Activated CD4-positive, alpha-beta T cell treated with anti-CD3 and anti-CD28 coated beads, Interleukin-2, amount 10 ng/mL, durations not matched to agents 24 days and 14 days (primary cell): ENCODE results near the gene CYTH3. TPM values are rescaled to one million over a fixed set of nuclear protein-coding genes. Genes with fewer than 3 reads are reported as not detected.
"Not testable (repeated sequence)": the region's sequence is repeated elsewhere in the genome, so short reads cannot be mapped to it uniquely, and the experiment has no call there.

Source experiments
- DNase-seq: peaks from one replicate; pipeline ENCODE4 v3.0.0; 2022
- H3K27ac Mint-ChIP-seq: one replicate; pipeline ENCODE4 v1.8.0; 2022; ENCODE audit warnings: mild to moderate bottlenecking, mixed read lengths
- H3K27me3 Mint-ChIP-seq: one replicate; pipeline ENCODE4 v1.8.0; 2022; ENCODE audit warnings: mixed read lengths
- H3K36me3 Mint-ChIP-seq: one replicate; pipeline ENCODE4 v1.8.0; 2022; ENCODE audit warnings: low read depth, mild to moderate bottlenecking, mixed read lengths
- H3K4me1 Mint-ChIP-seq: one replicate; pipeline ENCODE4 v1.8.0; 2021; ENCODE audit warnings: mixed read lengths
- H3K4me3 Mint-ChIP-seq: one replicate; pipeline ENCODE4 v1.8.0; 2022; ENCODE audit warnings: mild to moderate bottlenecking, moderate library complexity, mixed read lengths
- H3K9me3 Mint-ChIP-seq: one replicate; pipeline ENCODE4 v1.8.0; 2021; ENCODE audit warnings: mixed read lengths
- intact Hi-C: fragments of 100-400 bp; cut with micrococcal nuclease; formaldehyde crosslinking; loops from one replicate; pipeline ENCODE4 v1.15.1; 2023
- total RNA-seq: library from RNA; stranded (reverse); gene quantifications from 2 replicates; pipeline ENCODE4 v1.2.3, GENCODE V29; 2022

The CYTH3 gene
- total RNA-seq, 1 donor from 2014 or later = 0.65 TPM

DNA sequence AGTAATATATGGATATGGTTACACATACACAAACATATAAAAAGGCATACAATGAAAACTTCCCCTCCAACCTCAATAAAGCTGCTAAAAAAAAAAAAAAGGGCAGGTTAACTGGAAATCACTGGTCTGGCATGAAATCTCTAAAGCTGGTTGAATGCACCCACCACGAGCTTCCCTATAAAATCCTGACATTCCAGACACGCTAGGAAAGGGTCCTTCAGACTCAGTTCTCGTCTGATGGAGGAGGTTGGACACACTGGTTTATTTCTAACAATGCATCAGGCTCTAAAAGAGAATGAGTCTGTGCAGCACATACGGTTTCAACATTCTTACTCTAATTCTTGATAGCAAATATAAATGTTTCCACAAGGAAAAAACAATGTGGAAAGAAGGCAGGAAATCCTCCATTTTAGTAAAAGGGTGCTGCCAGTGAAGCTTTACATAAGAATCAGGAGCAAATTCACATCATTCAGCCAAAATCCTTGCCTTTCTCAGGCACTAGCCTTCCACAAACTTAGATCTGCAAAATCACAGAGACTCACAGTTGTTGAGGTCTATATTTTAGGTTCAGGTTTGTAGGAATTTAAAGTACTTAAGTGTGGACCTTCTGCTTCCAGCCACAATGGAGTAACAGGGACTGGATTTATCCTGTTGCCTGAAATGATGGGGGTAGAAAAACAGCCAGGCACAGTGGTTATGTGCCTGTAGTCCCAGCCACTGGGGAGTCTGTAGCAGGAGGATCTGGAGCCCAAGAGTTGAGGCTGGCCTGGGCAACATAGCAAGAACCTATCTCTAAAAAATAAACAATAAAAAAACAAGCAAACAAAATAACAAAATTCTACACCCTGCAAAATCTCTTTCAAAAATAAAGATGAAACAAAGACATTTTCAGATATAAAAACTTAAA is 73.5 kb downstream of the CYTH3 start:
- Mint-ChIP-seq H3K27ac (no peak overlapping the region), H3K4me3 (no peak overlapping the region), H3K27me3 (peaks cover 22% of the 10 kb centered on the region), H3K36me3 (no peaks in the 10 kb centered on the region), H3K4me1 (no peaks in the 10 kb centered on the region), H3K9me3 (no peaks in the 10 kb centered on the region)
- no peak for DNase-seq
- intact Hi-C loops = loop anchor here (1.0 kb wide), 1 partner anchor 18 kb away; no protein-coding TSS in a partner anchor

DNA sequence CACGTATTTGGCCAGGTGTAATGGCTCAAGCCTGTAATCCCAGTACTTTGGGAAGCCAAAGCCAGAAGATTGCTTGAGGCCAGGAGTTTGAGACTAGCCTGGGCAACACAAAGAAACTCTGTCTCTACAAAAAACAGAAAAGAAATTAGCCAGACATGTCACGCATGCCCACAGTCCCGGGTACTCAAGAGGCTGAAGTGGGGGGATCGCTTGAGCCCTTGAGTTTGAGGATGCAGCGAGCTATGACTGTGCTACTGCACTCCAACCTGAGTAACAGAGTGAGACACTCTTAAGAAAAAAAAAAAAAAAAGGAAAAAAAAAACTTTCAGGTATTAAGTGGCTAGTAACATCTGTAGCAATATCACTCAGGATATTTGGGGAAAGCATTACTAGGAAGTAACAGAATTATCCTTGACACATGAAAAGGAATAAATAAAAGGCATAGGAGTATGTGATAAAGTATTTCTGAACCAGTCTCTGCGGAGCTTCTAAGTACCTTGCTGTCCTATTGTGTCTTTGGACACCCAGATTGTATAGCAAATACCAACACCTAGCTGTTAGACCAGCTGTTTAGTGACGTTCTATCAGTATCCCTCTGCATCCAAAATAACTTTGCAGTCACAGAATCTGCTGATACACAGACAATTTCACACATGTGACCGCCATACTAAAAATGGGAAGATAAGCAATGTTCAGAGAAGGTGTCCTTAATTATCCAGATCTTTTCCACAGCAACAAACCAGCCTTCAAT is 74.4 kb downstream of the CYTH3 start:
- no peak for DNase-seq
- no peak overlapping the region for H3K27ac Mint-ChIP-seq
- H3K36me3 Mint-ChIP-seq = no peaks in the 10 kb centered on the region
- no peaks in the 10 kb centered on the region for H3K9me3 Mint-ChIP-seq
- no peak overlapping the region for H3K4me3 Mint-ChIP-seq
- no peaks in the 10 kb centered on the region for H3K4me1 Mint-ChIP-seq
- H3K27me3 Mint-ChIP-seq = peaks cover 20% of the 10 kb centered on the region
- intact Hi-C loops = no loop called here

GRCh38 chr7:6193709-6194108 is 78.7 kb downstream of the CYTH3 start:
- H3K4me1 Mint-ChIP-seq = no peaks in the 10 kb centered on the region
- no peaks in the 10 kb centered on the region for H3K36me3 Mint-ChIP-seq
- H3K27me3 Mint-ChIP-seq = peaks cover 11% of the 10 kb centered on the region
- no peak for DNase-seq
- intact Hi-C loops = no loop called here
- no peaks in the 10 kb centered on the region for H3K9me3 Mint-ChIP-seq
- no peak overlapping the region for H3K4me3 Mint-ChIP-seq
- no peak overlapping the region for H3K27ac Mint-ChIP-seq

DNA sequence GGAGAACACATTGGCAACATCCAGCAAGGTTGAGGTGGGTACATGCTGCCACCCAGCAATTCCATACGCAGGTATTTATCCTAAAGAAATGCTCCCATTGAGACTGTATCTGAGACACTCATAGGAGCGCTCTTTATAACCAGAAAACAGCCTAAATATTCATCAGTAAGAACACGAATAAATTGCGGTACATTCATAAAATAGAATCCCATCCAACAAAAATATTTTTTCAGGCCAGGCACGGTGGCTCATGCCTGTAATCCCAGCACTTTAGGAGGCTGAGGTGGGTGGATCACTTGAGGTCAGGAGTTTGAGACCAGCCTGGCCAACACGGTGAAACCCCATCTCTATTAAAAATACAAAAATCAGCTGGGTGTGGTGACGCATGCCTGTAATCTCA is 81.9 kb downstream of the CYTH3 start:
- H3K9me3 Mint-ChIP-seq, DNase-seq, H3K36me3 Mint-ChIP-seq, H3K27me3 Mint-ChIP-seq, H3K4me3 Mint-ChIP-seq, intact Hi-C loops, H3K4me1 Mint-ChIP-seq, H3K27ac Mint-ChIP-seq: not testable (repeated sequence)

DNA sequence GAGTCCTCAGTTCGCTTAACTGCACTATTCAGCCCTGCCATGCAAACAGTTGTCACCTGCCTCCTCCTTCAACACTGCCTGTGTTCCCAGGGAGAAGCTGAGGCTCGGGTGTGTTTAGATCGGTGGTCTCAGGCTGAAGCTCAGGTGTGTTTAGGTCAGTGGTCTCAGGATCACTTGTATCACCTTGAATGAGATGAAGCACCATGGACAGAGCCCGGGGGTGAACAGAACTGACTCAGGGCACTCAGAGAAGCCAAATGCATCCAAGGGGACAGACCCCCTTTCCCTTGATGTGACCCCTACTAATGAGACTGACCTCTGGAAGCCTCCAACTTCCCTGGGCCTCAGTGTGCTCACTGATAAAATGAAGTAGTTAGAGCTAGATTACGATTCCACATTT is 84.0 kb downstream of the CYTH3 start:
- no peaks in the 10 kb centered on the region for H3K36me3 Mint-ChIP-seq
- no peaks in the 10 kb centered on the region for H3K9me3 Mint-ChIP-seq
- peaks cover under 1% of the 10 kb centered on the region for H3K27me3 Mint-ChIP-seq
- H3K4me3 Mint-ChIP-seq = no peak overlapping the region
- intact Hi-C loops = no loop called here
- H3K27ac Mint-ChIP-seq = no peak overlapping the region
- H3K4me1 Mint-ChIP-seq = no peaks in the 10 kb centered on the region
- no peak for DNase-seq

DNA sequence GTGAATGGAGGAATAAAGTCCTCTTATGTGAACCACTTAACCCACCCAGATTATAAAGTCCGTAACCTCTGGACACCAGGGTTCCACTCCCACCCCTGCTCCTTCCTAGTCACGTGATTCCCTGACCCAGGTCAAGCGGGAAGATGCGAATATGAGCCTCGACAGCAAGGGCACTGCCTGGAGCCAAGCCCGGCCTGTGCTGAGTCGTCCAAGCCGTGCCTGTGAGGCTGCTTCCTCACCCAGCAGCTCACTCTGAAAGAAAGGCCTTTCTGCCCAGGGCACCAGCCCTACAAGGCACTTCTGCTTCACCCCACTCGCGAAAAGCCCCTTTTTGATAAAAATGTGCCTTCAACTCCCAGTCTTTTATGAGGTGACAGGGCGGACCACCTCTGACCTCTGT is 85.8 kb downstream of the CYTH3 start:
- intact Hi-C loops = no loop called here
- no peak for DNase-seq
- H3K9me3 Mint-ChIP-seq = no peaks in the 10 kb centered on the region
- no peak overlapping the region for H3K27ac Mint-ChIP-seq
- no peaks in the 10 kb centered on the region for H3K36me3 Mint-ChIP-seq
- H3K4me3 Mint-ChIP-seq = no peak overlapping the region
- peaks cover 8% of the 10 kb centered on the region for H3K27me3 Mint-ChIP-seq
- no peaks in the 10 kb centered on the region for H3K4me1 Mint-ChIP-seq

DNA sequence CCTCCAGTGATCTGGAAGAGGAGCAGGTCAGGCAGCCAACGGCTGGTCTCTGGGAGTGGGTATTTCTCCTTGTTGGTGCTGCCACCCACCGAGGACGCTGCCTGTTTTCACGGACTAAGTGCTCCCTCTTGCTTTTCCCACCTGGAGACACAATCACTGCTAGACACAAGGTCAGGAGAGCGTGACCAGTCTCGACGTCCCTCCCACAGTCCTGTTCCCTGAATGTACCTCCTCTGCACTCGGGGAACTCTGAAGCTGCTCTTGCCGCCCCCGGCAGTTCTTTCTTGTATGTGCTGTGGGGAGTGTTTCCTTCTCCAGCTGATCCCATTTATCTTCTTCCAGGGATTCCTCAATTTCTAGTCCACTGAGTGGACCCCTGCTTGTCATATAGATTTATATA is 89.4 kb downstream of the CYTH3 start:
- no peak for DNase-seq
- H3K27me3 Mint-ChIP-seq = peaks cover 9% of the 10 kb centered on the region

DNA sequence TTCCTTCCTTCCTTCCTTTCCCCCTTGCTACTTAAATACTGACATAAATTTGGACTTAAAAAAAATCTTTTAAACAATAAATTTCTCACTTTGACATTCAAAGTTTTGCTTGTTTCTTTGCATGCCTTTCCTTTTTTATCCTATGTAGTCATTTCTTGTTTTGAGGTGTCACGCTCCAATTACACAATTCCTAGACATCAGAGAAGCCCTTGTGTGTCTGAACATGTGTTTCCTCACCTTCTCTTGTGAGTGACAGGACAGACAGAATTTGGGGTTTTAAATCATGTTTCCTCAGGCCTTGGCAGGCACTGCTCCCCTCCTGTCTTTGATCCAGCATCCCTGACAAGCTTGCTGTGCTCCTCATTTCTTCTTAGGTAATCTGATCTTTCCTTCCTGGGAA is 91.3 kb downstream of the CYTH3 start:
- intact Hi-C loops = no loop called here
- Mint-ChIP-seq H3K36me3 (no peaks in the 10 kb centered on the region), H3K4me1 (no peaks in the 10 kb centered on the region), H3K27ac (no peak overlapping the region), H3K4me3 (no peak overlapping the region), H3K27me3 (peaks cover 12% of the 10 kb centered on the region), H3K9me3 (no peaks in the 10 kb centered on the region)
- no peak for DNase-seq

More for the DNA sequence above, 89.4 kb downstream of the CYTH3 start:
- H3K9me3 Mint-ChIP-seq = no peaks in the 10 kb centered on the region
- H3K4me3 Mint-ChIP-seq = no peak overlapping the region
- no peaks in the 10 kb centered on the region for H3K36me3 Mint-ChIP-seq
- no peak overlapping the region for H3K27ac Mint-ChIP-seq
- no peaks in the 10 kb centered on the region for H3K4me1 Mint-ChIP-seq
- intact Hi-C loops = no loop called here

GRCh38 chr7:6180344-6180725 is 92.1 kb downstream of the CYTH3 start:
- H3K9me3 Mint-ChIP-seq = no peaks in the 10 kb centered on the region
- intact Hi-C loops = no loop called here
- H3K27me3 Mint-ChIP-seq = peaks cover 12% of the 10 kb centered on the region
- H3K27ac Mint-ChIP-seq = no peak overlapping the region
- DNase-seq = no peak
- H3K4me1 Mint-ChIP-seq = no peaks in the 10 kb centered on the region
- H3K36me3 Mint-ChIP-seq = no peaks in the 10 kb centered on the region
- no peak overlapping the region for H3K4me3 Mint-ChIP-seq

- Mint-ChIP-seq H3K27me3 (peaks cover 12% of the 10 kb centered on the region), H3K27ac (no peak overlapping the region), H3K9me3 (no peaks in the 10 kb centered on the region), H3K36me3 (no peaks in the 10 kb centered on the region), H3K4me1 (no peaks in the 10 kb centered on the region), H3K4me3 (no peak overlapping the region)
- no peak for DNase-seq
- intact Hi-C loops = no loop called here
Measured at GRCh38 chr7:6179620-6180343, 92.6 kb downstream of the CYTH3 start.

- intact Hi-C loops = no loop called here
- DNase-seq = no peak
- H3K27ac Mint-ChIP-seq = no peak overlapping the region
- H3K9me3 Mint-ChIP-seq = no peaks in the 10 kb centered on the region
- no peak overlapping the region for H3K4me3 Mint-ChIP-seq
- no peaks in the 10 kb centered on the region for H3K36me3 Mint-ChIP-seq
- peaks cover 12% of the 10 kb centered on the region for H3K27me3 Mint-ChIP-seq
- H3K4me1 Mint-ChIP-seq = no peaks in the 10 kb centered on the region
Measured at GRCh38 chr7:6178298-6179029, 94.0 kb downstream of the CYTH3 start.

DNA sequence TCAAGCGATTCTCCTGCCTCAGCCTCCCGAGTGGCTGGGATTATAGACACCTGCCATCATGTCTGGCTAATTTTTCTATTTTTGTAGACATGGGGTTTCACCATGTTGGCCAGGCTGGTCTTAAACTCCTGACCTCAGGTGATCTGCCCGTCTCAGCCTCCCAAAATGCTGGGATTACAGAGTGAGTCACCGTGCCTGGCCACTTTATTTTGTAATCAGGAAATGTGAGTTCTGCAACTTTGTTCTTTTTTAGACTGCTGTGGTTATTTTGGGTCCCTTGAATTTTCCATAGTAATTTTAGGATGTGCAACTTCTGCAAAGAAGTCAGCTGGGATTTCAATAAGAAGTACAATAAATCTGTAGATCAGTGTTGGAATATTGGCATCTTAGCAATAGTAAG is 96.8 kb downstream of the CYTH3 start:
- no peaks in the 10 kb centered on the region for H3K9me3 Mint-ChIP-seq
- DNase-seq = no peak
- no peak overlapping the region for H3K4me3 Mint-ChIP-seq
- intact Hi-C loops = no loop called here
- H3K27ac Mint-ChIP-seq = no peak overlapping the region
- peaks cover 3% of the 10 kb centered on the region for H3K27me3 Mint-ChIP-seq
- H3K4me1 Mint-ChIP-seq = no peaks in the 10 kb centered on the region
- no peaks in the 10 kb centered on the region for H3K36me3 Mint-ChIP-seq

GRCh38 chr7:6172910-6173295 is 99.5 kb downstream of the CYTH3 start:
- H3K9me3 Mint-ChIP-seq = no peaks in the 10 kb centered on the region
- DNase-seq = no peak
- intact Hi-C loops = no loop called here
- H3K27ac Mint-ChIP-seq = no peak overlapping the region
- no peaks in the 10 kb centered on the region for H3K4me1 Mint-ChIP-seq
- no peak overlapping the region for H3K4me3 Mint-ChIP-seq
- peaks cover 3% of the 10 kb centered on the region for H3K27me3 Mint-ChIP-seq
- H3K36me3 Mint-ChIP-seq = no peaks in the 10 kb centered on the region
